ENCODE results near the gene UBR7.

UBR7 gene

GRCh38 chr14:93266127-93266526 lies 59.1 kb downstream of the UBR7 start:
- DNase-seq: no peak

GRCh38 chr14:93267149-93267711 lies 60.2 kb downstream of the UBR7 start:
- no peak for DNase-seq

- DNase-seq: no peak
Measured at GRCh38 chr14:93268406-93268805, 61.4 kb downstream of the UBR7 start.

- no peak for DNase-seq
Measured at GRCh38 chr14:93269341-93270068, 62.4 kb downstream of the UBR7 start.

- no peak for DNase-seq
Measured at GRCh38 chr14:93271111-93271510, 64.1 kb downstream of the UBR7 start.

GRCh38 chr14:93274055-93274806 lies 67.2 kb downstream of the UBR7 start:
- no peak for DNase-seq

DNA sequence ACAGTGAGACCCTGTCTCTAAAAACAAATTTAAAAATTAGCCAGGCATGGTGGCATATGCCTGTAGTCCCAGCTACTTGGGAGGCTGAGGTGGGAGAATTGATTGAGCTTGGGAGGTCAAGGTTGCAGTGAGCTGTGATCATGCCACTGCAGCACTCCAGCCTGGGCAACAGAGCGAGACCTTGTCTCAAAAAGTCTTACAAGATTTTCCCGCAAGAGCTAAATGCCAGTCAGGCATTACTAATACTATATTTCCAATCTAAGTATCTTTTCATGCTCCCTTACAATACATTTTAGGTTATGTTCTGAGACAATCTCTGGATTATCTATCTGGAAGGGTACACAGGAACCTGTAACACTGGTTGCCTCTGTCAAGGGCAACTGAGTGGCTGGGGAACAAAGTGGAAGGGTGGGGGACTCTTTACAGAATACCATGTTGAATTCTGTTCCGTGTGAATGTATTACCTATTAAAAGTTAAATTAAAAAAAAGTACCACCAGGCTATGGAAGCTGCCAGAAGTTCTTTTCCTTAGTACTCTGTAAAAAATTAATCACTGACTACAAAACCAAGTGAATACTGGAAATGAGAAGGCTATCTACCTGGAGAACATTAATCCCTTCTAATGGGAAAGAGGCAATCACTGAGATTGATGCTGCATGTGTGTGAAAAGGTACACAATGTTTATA lies 69.1 kb downstream of the UBR7 start:
- no peak for DNase-seq
